ENCODE measurements around the gene TRUB2.

Gene TRUB2

DNA sequence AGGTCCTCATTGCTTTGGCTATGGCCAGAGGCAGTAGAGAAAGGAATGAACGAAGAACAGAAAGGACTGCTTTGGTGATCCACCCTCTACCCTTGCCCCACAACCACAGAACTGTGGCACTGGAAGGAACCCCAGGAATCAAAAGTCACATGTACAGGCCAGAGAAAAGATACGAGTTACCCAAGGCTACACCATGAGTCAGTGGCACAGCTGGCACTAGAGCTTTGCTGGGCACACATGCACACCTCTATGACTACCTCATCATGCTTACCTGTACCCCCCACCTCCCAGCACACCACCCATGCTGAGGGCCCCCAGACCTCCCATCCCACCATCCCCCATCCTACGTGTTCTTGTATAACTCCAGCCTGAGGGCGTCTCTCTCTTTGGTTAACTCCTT is 59.6 kb downstream of the TRUB2 start:
- Histone ChIP-seq H3K4me3 (ENCODE audit: low read depth, low read length) (no peak overlapping the region), H3K9ac (ENCODE audit: low read length) (no peak overlapping the region), H3K36me3 (ENCODE audit: control insufficient read depth, insufficient read depth, low read length) (peaks cover 85% of the 10 kb centered on the region), H3K27ac (ENCODE audit: low read depth, low read length) (no peak overlapping the region), H3K27me3 (ENCODE audit: control insufficient read depth, insufficient read depth, low read length) (no peaks in the 10 kb centered on the region), H3K4me1 (ENCODE audit: control insufficient read depth, insufficient read depth, low read length) (no peaks in the 10 kb centered on the region), H3K9me3 (ENCODE audit: control insufficient read depth, insufficient read depth, low read depth, low read length) (no peaks in the 10 kb centered on the region)

DNA sequence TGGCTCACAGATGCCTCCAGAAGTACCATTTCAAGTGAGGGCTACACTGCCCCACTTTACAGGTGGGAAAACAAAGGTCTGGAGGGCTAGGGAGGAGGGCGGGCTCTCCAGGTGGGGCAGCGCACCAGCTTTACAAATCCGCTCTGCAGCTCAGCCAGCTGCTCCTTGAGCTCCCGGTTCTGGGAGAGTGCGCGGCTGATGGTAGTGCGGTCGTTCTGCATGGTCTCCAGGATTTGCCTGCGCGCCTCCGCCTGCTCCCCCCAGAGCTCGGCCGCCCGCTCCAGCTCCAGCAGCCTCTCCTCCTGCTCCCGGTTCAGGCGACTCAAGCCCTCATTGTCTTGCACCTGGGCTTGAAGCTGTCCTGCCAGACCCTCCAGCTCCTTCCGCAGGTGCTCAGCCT is 61.9 kb downstream of the TRUB2 start:
- Histone ChIP-seq H3K36me3 (ENCODE audit: control insufficient read depth, insufficient read depth, low read length) (peaks cover 74% of the 10 kb centered on the region), H3K9me3 (ENCODE audit: control insufficient read depth, insufficient read depth, low read depth, low read length) (no peaks in the 10 kb centered on the region)

DNA sequence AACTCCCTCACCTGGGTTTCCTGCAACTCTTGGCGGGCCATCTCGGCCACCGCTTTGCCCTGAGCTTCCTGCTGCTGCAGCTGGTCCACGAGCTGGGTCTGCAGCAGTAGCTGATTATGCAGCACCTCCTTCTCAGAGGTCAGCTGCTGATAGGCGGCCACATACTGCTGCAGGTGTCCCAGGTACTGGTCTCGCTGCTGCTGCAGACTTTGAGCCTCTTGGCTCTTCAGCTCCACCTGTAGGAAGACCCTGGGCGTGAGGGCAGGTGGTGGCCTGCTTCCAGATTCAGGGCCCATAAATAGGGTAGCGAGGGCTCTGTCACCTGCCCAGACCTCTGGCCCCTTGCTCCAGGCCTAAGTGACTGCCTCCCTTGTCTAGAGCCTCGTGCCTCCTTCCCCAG is 63.1 kb downstream of the TRUB2 start:
- no peak overlapping the region for H3K27ac ChIP-seq (ENCODE audit: low read depth, low read length)
- peaks cover 66% of the 10 kb centered on the region for H3K36me3 ChIP-seq (ENCODE audit: control insufficient read depth, insufficient read depth, low read length)
- no peak overlapping the region for H3K9ac ChIP-seq (ENCODE audit: low read length)
- H3K27me3 ChIP-seq (ENCODE audit: control insufficient read depth, insufficient read depth, low read length): no peaks in the 10 kb centered on the region
- H3K9me3 ChIP-seq (ENCODE audit: control insufficient read depth, insufficient read depth, low read depth, low read length): no peaks in the 10 kb centered on the region
- H3K4me1 ChIP-seq (ENCODE audit: control insufficient read depth, insufficient read depth, low read length): peaks cover 12% of the 10 kb centered on the region
- no peak overlapping the region for H3K4me3 ChIP-seq (ENCODE audit: low read depth, low read length)

More for the DNA sequence above, 61.9 kb downstream of the TRUB2 start:
- Histone ChIP-seq H3K9ac (ENCODE audit: low read length) (no peak overlapping the region), H3K27me3 (ENCODE audit: control insufficient read depth, insufficient read depth, low read length) (no peaks in the 10 kb centered on the region), H3K27ac (ENCODE audit: low read depth, low read length) (no peak overlapping the region), H3K4me1 (ENCODE audit: control insufficient read depth, insufficient read depth, low read length) (peaks cover 2% of the 10 kb centered on the region), H3K4me3 (ENCODE audit: low read depth, low read length) (no peak overlapping the region)

DNA sequence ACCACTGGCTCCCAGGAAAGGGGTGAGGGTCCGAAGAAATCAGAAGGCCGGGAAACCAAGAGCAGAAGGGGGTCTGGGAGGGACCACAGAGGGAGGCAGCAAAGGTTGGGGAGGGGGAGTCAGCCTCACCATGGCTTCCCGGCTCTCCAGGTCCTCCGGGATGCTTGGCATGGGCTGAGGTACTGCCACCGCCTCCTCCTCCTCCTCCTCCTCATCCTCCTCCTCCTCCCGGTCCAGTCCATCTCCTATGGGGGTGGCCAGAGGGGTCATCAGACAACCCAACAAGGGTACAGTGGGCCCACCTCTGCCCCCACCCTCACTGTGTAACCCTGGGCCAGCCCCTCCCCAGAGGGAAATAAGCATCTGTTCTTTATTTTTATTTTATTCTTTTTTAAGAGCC is 63.9 kb downstream of the TRUB2 start:
- Histone ChIP-seq H3K36me3 (ENCODE audit: control insufficient read depth, insufficient read depth, low read length) (peaks cover 71% of the 10 kb centered on the region), H3K9me3 (ENCODE audit: control insufficient read depth, insufficient read depth, low read depth, low read length) (no peaks in the 10 kb centered on the region), H3K4me1 (ENCODE audit: control insufficient read depth, insufficient read depth, low read length) (peaks cover 19% of the 10 kb centered on the region), H3K27me3 (ENCODE audit: control insufficient read depth, insufficient read depth, low read length) (no peaks in the 10 kb centered on the region), H3K4me3 (ENCODE audit: low read depth, low read length) (no peak overlapping the region), H3K27ac (ENCODE audit: low read depth, low read length) (no peak overlapping the region), H3K9ac (ENCODE audit: low read length) (no peak overlapping the region)

DNA sequence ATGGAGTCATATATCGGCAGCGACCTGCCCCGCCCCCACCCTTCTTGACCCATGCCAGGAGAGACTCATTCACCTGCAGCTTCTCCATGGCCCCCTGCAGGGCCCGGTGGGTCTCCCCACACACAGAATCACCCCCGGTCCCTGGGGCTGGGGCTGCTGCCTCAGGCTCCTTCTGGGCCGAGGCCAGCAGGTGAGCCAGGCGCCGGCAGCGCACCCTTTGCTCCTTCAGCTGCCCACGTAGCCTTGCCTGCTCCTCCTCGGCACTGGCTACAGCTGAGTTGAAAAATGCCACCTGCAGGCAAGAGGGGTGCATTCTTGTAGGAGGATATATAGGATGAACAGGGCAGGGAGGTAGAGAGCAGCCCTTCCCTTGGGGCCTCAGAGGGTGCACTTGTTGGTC is 64.3 kb downstream of the TRUB2 start:
- Histone ChIP-seq H3K27me3 (ENCODE audit: control insufficient read depth, insufficient read depth, low read length) (no peaks in the 10 kb centered on the region), H3K36me3 (ENCODE audit: control insufficient read depth, insufficient read depth, low read length) (peaks cover 71% of the 10 kb centered on the region), H3K4me3 (ENCODE audit: low read depth, low read length) (no peak overlapping the region), H3K27ac (ENCODE audit: low read depth, low read length) (no peak overlapping the region), H3K4me1 (ENCODE audit: control insufficient read depth, insufficient read depth, low read length) (peaks cover 20% of the 10 kb centered on the region), H3K9ac (ENCODE audit: low read length) (no peak overlapping the region), H3K9me3 (ENCODE audit: control insufficient read depth, insufficient read depth, low read depth, low read length) (no peaks in the 10 kb centered on the region)

DNA sequence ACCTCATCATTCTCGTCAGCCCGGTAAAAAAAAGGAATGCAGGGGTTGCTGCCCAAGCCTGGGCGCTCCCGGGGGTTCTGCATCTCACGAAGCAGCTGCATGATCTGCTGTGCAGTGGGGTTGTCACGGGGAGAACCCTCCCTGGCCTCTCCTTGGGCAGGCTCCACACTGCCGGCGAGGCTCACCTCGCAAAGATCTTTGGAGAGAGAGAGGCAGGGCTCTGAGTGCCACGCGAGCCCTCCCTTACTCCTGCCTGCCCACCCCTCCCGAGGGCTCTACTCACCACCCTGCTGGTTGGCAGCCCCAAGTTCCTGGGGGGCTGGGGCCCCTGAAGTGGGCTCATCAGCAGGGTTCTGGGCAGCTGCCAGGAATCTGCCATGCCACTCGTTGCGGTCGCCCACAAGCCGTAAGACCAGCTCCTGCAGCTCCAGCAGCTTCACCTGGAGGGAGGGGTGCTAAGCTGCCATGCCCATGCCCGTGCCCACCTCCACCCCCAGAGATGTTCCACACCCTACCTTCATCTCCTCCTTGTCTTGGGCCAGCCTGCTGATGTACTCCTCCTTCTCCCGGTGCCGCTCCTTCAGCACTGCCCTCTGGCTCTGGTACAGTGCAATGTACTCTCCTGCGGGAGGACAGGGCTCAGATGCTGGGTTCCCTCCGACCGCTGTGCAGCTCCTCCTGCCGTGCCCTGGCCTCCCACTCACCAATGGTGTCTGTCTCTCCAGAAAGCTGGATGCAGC is 65.0 kb downstream of the TRUB2 start:
- Histone ChIP-seq H3K9ac (ENCODE audit: low read length) (no peak overlapping the region), H3K9me3 (ENCODE audit: control insufficient read depth, insufficient read depth, low read depth, low read length) (no peaks in the 10 kb centered on the region), H3K27me3 (ENCODE audit: control insufficient read depth, insufficient read depth, low read length) (no peaks in the 10 kb centered on the region), H3K4me3 (ENCODE audit: low read depth, low read length) (no peak overlapping the region), H3K36me3 (ENCODE audit: control insufficient read depth, insufficient read depth, low read length) (peaks cover 70% of the 10 kb centered on the region), H3K4me1 (ENCODE audit: control insufficient read depth, insufficient read depth, low read length) (peaks cover 20% of the 10 kb centered on the region), H3K27ac (ENCODE audit: low read depth, low read length) (no peak overlapping the region)
